H1 (cell line): ENCODE results near the gene ASTN1.

ENCODE experiments used
- CHD1 ChIP-seq: IDR thresholded peaks from 2 replicates; pipeline ENCODE4 v1.6.1; 2012; ENCODE audit warnings: low read depth, low read length, improper control_type of control experiment
- CTCF ChIP-seq, 3 experiments: IDR thresholded peaks; 1 replicate in 2 of 3; 2 replicates in 1 of 3; pipeline versions ENCODE4 v1.5.1 to v1.6.1; 2011; ENCODE audit warnings: low read length in 3 of 3, mild to moderate bottlenecking in 3 of 3, inconsistent platforms in 2 of 3, low read depth in 1 of 3, moderate library complexity in 1 of 3; ENCODE audit not compliant: insufficient read depth in 1 of 3; ENCODE audit errors: control extremely low read depth in 1 of 3
- EP300 ChIP-seq, 2 experiments: IDR thresholded peaks; 1 replicate in 1 of 2; 2 replicates in 1 of 2; pipeline ENCODE4 v1.6.1; 2011 to 2012; ENCODE audit warnings: low read depth in 2 of 2, low read length in 2 of 2, mild to moderate bottlenecking in 2 of 2, borderline replicate concordance in 1 of 2, inconsistent platforms in 1 of 2, moderate library complexity in 1 of 2
- MAX ChIP-seq: IDR thresholded peaks from 2 replicates; pipeline ENCODE4 v1.6.1; 2012; ENCODE audit warnings: inconsistent platforms
- POLR2A ChIP-seq, 2 experiments: IDR thresholded peaks; 1 replicate in 1 of 2; 2 replicates in 1 of 2; pipeline ENCODE4 v1.6.1; 2011; ENCODE audit warnings: low read depth in 2 of 2, low read length in 2 of 2, mild to moderate bottlenecking in 2 of 2; ENCODE audit errors: control extremely low read depth in 1 of 2
- POLR2AphosphoS5 ChIP-seq: IDR thresholded peaks from 2 replicates; pipeline ENCODE4 v1.6.1; 2011; ENCODE audit warnings: low read depth, low read length
- RNF2 ChIP-seq: fragments of 200-900, 300-1000 bp; sonication (generic); IDR thresholded peaks from 2 replicates; pipeline ENCODE4 v1.7.1; 2016; ENCODE audit warnings: borderline replicate concordance, low read depth, mild to moderate bottlenecking, antibody characterized with exemption, low read length; ENCODE audit not compliant: poor library complexity, severe bottlenecking; ENCODE audit errors: missing control alignments
- SIN3A ChIP-seq, 2 experiments: IDR thresholded peaks in 1 of 2; conservative IDR thresholded peaks in 1 of 2; 2 replicates each; pipeline ENCODE4 v1.6.1; 2011 to 2012; ENCODE audit warnings: low read length in 2 of 2, improper control_type of control experiment in 1 of 2, low read depth in 1 of 2, mild to moderate bottlenecking in 1 of 2
- SP1 ChIP-seq: IDR thresholded peaks from 2 replicates; pipeline ENCODE4 v1.6.1; 2011; ENCODE audit warnings: low read depth, low read length
- TAF1 ChIP-seq: IDR thresholded peaks from 2 replicates; pipeline ENCODE4 v1.6.1; 2011; ENCODE audit warnings: mild to moderate bottlenecking, low read depth, low read length
- YY1 ChIP-seq: IDR thresholded peaks from 2 replicates; pipeline ENCODE4 v1.6.1; 2011; ENCODE audit warnings: low read depth, mild to moderate bottlenecking, low read length

GRCh38 chr1:177077006-177077405, 87.5 kb downstream of the ASTN1 start:
- TF ChIP-seq POLR2A (IDR thresholded peaks at IDR 0.05; ENCODE audit: control extremely low read depth in 1 of 2, low read depth in 2 of 2, low read length in 2 of 2) (no peak), SP1 (no peak), MAX (no peak), EP300 (IDR thresholded peaks at IDR 0.05; ENCODE audit: borderline replicate concordance in 1 of 2, low read depth in 2 of 2, low read length in 2 of 2) (no peak), CTCF (IDR thresholded peaks at IDR 0.05; ENCODE audit: control extremely low read depth in 1 of 3, insufficient read depth in 1 of 3, low read depth in 1 of 3, low read length in 3 of 3) (peak in 2 of 3 experiments; percentile 9 to 13; a peak in 2 of 4 replicates), SIN3A (conservative IDR thresholded peaks at IDR 0.05 in 1 of 2, IDR thresholded peaks at IDR 0.05 in 1 of 2; ENCODE audit: low read depth in 1 of 2, low read length in 2 of 2) (no peak), POLR2AphosphoS5 (no peak), YY1 (no peak), CHD1 (no peak), TAF1 (no peak), RNF2 (no peak)
